ENCODE data around the gene TPTE.
"Not testable (repeated sequence)": the region's sequence is repeated elsewhere in the genome, so short reads cannot be mapped to it uniquely, and the experiment has no call there.

Gene TPTE

GRCh38 chr21:10616535-10616934 lies 95.2 kb downstream of the TPTE start:
- DNase-seq (ENCODE audit: low read depth): no peak

GRCh38 chr21:10617133-10617752 lies 95.9 kb downstream of the TPTE start:
- not testable (repeated sequence) for DNase-seq (ENCODE audit: low read depth)

GRCh38 chr21:10627316-10627863 lies 106.0 kb downstream of the TPTE start:
- no peak for DNase-seq (ENCODE audit: low read depth)

GRCh38 chr21:10629239-10629638 lies 107.9 kb downstream of the TPTE start:
- DNase-seq (ENCODE audit: low read depth): not testable (repeated sequence)

- DNase-seq (ENCODE audit: low read depth): not testable (repeated sequence)
These were observed 109.4 kb downstream of the TPTE start for GRCh38 chr21:10630829-10631228.

- DNase-seq (ENCODE audit: low read depth): not testable (repeated sequence)
These were observed 109.9 kb downstream of the TPTE start for GRCh38 chr21:10631316-10631715.

- not testable (repeated sequence) for DNase-seq (ENCODE audit: low read depth)
These were observed 116.8 kb downstream of the TPTE start for GRCh38 chr21:10638144-10638543.

GRCh38 chr21:10639123-10639522 lies 117.7 kb downstream of the TPTE start:
- DNase-seq (ENCODE audit: low read depth): no peak

- not testable (repeated sequence) for DNase-seq (ENCODE audit: low read depth)
These were observed 118.4 kb downstream of the TPTE start for GRCh38 chr21:10639746-10640145.

GRCh38 chr21:10640446-10640845 lies 119.1 kb downstream of the TPTE start:
- no peak for DNase-seq (ENCODE audit: low read depth)

GRCh38 chr21:10641107-10641506 lies 119.7 kb downstream of the TPTE start:
- DNase-seq (ENCODE audit: low read depth): no peak

GRCh38 chr21:10645667-10646066 lies 124.3 kb downstream of the TPTE start:
- not testable (repeated sequence) for DNase-seq (ENCODE audit: low read depth)

- not testable (repeated sequence) for DNase-seq (ENCODE audit: low read depth)
These were observed 128.2 kb downstream of the TPTE start for GRCh38 chr21:10649350-10650149.

- not testable (repeated sequence) for DNase-seq (ENCODE audit: low read depth)
These were observed 128.9 kb downstream of the TPTE start for GRCh38 chr21:10650297-10650696.

Data from T follicular helper cell (primary cell).